NCI-H524 (cell line): ENCODE measurements around the gene RAB3D.
A peak's percentile ranks its signal among the peaks of the same experiment; 100 is the strongest.
"Not testable (repeated sequence)": the region's sequence is repeated elsewhere in the genome, so short reads cannot be mapped to it uniquely, and the experiment has no call there.

Source experiments
- DNase-seq, 2 experiments: peaks; one replicate each; lab custom pipeline; 2025; lab: John Stamatoyannopoulos, UW

The RAB3D gene

GRCh38 chr19:11339254-11340098 lies at the start of gene RAB3D:
Gene RAB3D, minus strand, starts transcription at chr19:11339657. Its CDS starts 2,258 bp downstream, at chr19:11337399.
- DNase-seq = peak; percentile 73 to 87

- no peak for DNase-seq
Measured at GRCh38 chr19:11387162-11388034, 47.9 kb upstream of the RAB3D start.

- DNase-seq = no peak
Measured at GRCh38 chr19:11384778-11385129, 45.3 kb upstream of the RAB3D start.

GRCh38 chr19:11383706-11384048 lies 44.2 kb upstream of the RAB3D start:
- no peak for DNase-seq

GRCh38 chr19:11382898-11383705 lies 43.6 kb upstream of the RAB3D start:
- DNase-seq = peak in 1 of 2 experiments; percentile 30

GRCh38 chr19:11380653-11381537 lies 41.4 kb upstream of the RAB3D start:
- peak; percentile 99 to 100 for DNase-seq

- DNase-seq = no peak
Measured at GRCh38 chr19:11379857-11380350, 40.4 kb upstream of the RAB3D start.

GRCh38 chr19:11379269-11379845 lies 39.9 kb upstream of the RAB3D start:
- not testable (repeated sequence) for DNase-seq

GRCh38 chr19:11378319-11379189 lies 39.1 kb upstream of the RAB3D start:
- DNase-seq = peak; percentile 39 to 79

- DNase-seq = no peak
Measured at GRCh38 chr19:11377756-11378155, 38.3 kb upstream of the RAB3D start.

- DNase-seq = peak in 1 of 2 experiments; percentile 26
Measured at GRCh38 chr19:11377237-11377636, 37.8 kb upstream of the RAB3D start.

GRCh38 chr19:11375143-11375948 lies 35.9 kb upstream of the RAB3D start:
- DNase-seq = peak in 1 of 2 experiments; percentile 56

GRCh38 chr19:11374433-11375142 lies 35.1 kb upstream of the RAB3D start, which contains the start of gene SWSAP1:
Gene SWSAP1, plus strand, starts transcription at chr19:11374666. Its CDS starts 15 bp downstream, at chr19:11374681.
- peak; percentile 100 for DNase-seq

GRCh38 chr19:11373885-11374432 lies 34.5 kb upstream of the RAB3D start:
- peak in 1 of 2 experiments; percentile 37 for DNase-seq

GRCh38 chr19:11373166-11373884 lies 33.9 kb upstream of the RAB3D start:
- DNase-seq = peak; percentile 73 to 86

GRCh38 chr19:11370744-11371143 lies 31.3 kb upstream of the RAB3D start:
- no peak for DNase-seq

- peak in 1 of 2 experiments; percentile 27 for DNase-seq
Measured at GRCh38 chr19:11367528-11367927, 28.1 kb upstream of the RAB3D start.
